ENCODE results near the gene ALDH1A2.

Gene ALDH1A2

GRCh38 chr15:57909388-57909787, 156.1 kb downstream of the ALDH1A2 start:
- no peak overlapping the region for H3K4me3 ChIP-seq (ENCODE audit: low read depth, low read length)
- TF ChIP-seq CTCF (IDR thresholded peaks at IDR 0.05; ENCODE audit: borderline replicate concordance, insufficient read depth, low read depth, low read length), result no peak

DNA sequence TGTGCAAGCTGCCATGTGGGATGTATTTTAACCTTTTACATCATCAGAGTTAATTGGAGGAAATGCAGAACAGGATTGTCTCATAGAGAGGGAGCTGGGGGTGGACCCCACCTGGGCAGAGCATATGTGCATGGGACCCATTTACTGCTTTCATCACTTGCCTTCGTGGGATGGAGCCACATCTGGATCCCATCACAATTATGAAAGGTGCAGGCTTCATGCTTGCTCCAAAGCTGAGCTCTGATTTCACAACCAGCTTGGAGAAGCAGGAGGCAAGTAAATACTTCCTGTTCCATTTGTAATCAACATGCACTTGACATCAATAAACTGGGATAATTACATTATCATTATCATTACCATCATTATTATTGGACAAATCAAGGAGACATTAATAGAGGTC, 161.9 kb downstream of the ALDH1A2 start:
- H3K4me3 ChIP-seq (ENCODE audit: low read depth, low read length), result no peak overlapping the region
- TF ChIP-seq CTCF (IDR thresholded peaks at IDR 0.05; ENCODE audit: borderline replicate concordance, insufficient read depth, low read depth, low read length), result no peak

Data from GM12875 (cell line).